Ishikawa (cell line): ENCODE data around the gene BIN1.

ENCODE experiments used
- CEBPB ChIP-seq: IDR thresholded peaks from 2 replicates; pipeline ENCODE4 v1.6.1; 2012
- CREB1 ChIP-seq: IDR thresholded peaks from 2 replicates; pipeline ENCODE4 v1.6.1; 2012; ENCODE audit warnings: low read depth
- EGR1 ChIP-seq: IDR thresholded peaks from 2 replicates; pipeline ENCODE4 v1.6.1; 2012
- EP300 ChIP-seq: IDR thresholded peaks from 2 replicates; pipeline ENCODE4 v1.6.1; 2012; ENCODE audit warnings: borderline replicate concordance
- FOXM1 ChIP-seq: IDR thresholded peaks from 2 replicates; pipeline ENCODE4 v1.6.1; 2012; ENCODE audit warnings: low read depth, borderline replicate concordance
- NFIC ChIP-seq: IDR thresholded peaks from 2 replicates; pipeline ENCODE4 v1.6.1; 2012
- RAD21 ChIP-seq: IDR thresholded peaks from 2 replicates; pipeline ENCODE4 v1.6.1; 2012; ENCODE audit warnings: low read depth
- TAF1 ChIP-seq: IDR thresholded peaks from 2 replicates; pipeline ENCODE4 v1.6.1; 2012; ENCODE audit warnings: low read depth, mild to moderate bottlenecking
- TCF12 ChIP-seq: IDR thresholded peaks from 2 replicates; pipeline ENCODE4 v1.6.1; 2012; ENCODE audit warnings: low read depth
- TEAD4 ChIP-seq: IDR thresholded peaks from 2 replicates; pipeline ENCODE4 v1.6.1; 2012
- YY1 ChIP-seq: IDR thresholded peaks from 2 replicates; pipeline ENCODE4 v1.6.1; 2012; ENCODE audit warnings: low read depth
- ZBTB7A ChIP-seq: IDR thresholded peaks from 2 replicates; pipeline ENCODE4 v1.6.1; 2012; ENCODE audit warnings: low read depth
- TF ChIP-seq, protein P1 (sequence below): IDR thresholded peaks from 2 replicates; pipeline ENCODE4 v1.6.1; 2012
- TF ChIP-seq, protein P2 (sequence below): IDR thresholded peaks from 2 replicates; pipeline ENCODE4 v1.6.1; 2012
- TF ChIP-seq, protein P3 (sequence below): IDR thresholded peaks from 2 replicates; pipeline ENCODE4 v1.6.1; 2012; ENCODE audit warnings: low read depth, mild to moderate bottlenecking

Gene BIN1

DNA sequence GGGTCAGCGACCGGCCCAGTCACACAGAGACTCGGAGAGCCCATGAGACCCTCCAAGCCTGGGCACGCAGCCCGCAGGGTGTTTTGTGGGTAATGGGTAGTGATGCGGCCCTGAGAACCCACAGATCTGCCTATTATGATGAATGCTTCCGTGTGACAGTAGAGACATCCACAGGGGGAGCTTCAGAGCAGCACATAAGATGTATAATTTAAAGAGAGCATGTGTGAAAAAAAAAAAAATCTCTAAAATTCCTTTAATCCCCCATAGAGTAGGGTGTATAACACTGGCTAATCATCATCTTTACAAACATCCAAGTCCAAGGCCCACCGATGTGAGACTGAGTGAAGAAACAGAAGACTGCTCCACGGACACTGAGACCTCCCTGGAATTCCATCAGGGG, 34.6 kb downstream of the BIN1 start:
- TF ChIP-seq EP300: no peak

DNA sequence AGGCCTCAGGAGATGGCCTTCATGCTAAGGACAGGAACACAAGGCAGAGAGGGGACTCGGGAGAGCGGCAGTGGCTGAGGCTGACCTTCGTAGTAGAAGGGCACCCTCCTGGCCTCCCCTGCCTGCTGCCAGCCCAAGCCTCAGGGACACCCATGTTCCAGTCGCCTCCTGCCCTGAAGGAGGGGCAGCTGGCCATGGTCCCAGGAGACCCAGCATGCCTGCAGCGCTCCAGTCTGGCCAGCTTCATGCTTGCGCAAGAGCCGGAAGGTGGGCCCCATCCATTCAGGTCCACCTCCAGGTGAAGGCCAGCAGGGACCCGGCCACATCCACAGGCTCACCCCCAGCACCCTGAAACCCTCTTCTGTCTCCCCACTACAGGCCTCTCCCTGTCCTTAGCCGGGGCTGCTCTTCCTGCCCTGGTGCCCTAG, 35.0 kb downstream of the BIN1 start:
- TF ChIP-seq CREB1 (no peak), CEBPB (peak; percentile 87), YY1 (no peak), ZBTB7A (no peak), FOXM1 (no peak)
- TF ChIP-seq, protein P1, sequence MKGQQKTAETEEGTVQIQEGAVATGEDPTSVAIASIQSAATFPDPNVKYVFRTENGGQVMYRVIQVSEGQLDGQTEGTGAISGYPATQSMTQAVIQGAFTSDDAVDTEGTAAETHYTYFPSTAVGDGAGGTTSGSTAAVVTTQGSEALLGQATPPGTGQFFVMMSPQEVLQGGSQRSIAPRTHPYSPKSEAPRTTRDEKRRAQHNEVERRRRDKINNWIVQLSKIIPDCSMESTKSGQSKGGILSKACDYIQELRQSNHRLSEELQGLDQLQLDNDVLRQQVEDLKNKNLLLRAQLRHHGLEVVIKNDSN: no peak

DNA sequence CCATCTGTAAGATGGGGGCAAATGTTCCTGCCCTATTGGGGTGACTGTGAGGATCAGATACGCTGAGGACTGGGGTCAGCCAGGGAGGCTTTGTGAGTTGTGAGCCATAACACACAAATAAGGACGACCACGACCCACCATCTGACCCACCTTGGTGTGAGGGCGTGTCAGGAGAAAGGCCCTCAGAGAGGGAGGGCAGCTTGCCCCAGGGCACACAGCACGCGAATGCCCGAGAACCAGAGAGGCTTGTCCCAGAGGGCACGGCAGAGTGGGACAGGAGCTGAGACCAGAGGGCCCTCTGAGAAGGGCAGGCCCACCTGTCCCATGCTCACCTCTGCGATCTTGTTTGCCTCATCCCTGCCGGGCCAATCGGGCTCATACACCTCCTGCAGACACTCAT, 36.7 kb downstream of the BIN1 start:
- TF ChIP-seq YY1: no peak
- TF ChIP-seq TAF1: no peak
- TF ChIP-seq TCF12: no peak
- no peak for TF ChIP-seq FOXM1
- TF ChIP-seq, protein P2, sequence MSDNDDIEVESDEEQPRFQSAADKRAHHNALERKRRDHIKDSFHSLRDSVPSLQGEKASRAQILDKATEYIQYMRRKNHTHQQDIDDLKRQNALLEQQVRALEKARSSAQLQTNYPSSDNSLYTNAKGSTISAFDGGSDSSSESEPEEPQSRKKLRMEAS: no peak
- TF ChIP-seq EGR1: no peak
- TF ChIP-seq NFIC: no peak
- no peak for TF ChIP-seq TEAD4
- TF ChIP-seq EP300: no peak
- TF ChIP-seq CREB1: no peak
- TF ChIP-seq ZBTB7A: no peak
- TF ChIP-seq CEBPB: no peak
- no peak for TF ChIP-seq RAD21
- TF ChIP-seq, protein P1: no peak
- TF ChIP-seq, protein P3, sequence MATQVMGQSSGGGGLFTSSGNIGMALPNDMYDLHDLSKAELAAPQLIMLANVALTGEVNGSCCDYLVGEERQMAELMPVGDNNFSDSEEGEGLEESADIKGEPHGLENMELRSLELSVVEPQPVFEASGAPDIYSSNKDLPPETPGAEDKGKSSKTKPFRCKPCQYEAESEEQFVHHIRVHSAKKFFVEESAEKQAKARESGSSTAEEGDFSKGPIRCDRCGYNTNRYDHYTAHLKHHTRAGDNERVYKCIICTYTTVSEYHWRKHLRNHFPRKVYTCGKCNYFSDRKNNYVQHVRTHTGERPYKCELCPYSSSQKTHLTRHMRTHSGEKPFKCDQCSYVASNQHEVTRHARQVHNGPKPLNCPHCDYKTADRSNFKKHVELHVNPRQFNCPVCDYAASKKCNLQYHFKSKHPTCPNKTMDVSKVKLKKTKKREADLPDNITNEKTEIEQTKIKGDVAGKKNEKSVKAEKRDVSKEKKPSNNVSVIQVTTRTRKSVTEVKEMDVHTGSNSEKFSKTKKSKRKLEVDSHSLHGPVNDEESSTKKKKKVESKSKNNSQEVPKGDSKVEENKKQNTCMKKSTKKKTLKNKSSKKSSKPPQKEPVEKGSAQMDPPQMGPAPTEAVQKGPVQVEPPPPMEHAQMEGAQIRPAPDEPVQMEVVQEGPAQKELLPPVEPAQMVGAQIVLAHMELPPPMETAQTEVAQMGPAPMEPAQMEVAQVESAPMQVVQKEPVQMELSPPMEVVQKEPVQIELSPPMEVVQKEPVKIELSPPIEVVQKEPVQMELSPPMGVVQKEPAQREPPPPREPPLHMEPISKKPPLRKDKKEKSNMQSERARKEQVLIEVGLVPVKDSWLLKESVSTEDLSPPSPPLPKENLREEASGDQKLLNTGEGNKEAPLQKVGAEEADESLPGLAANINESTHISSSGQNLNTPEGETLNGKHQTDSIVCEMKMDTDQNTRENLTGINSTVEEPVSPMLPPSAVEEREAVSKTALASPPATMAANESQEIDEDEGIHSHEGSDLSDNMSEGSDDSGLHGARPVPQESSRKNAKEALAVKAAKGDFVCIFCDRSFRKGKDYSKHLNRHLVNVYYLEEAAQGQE: no peak

DNA sequence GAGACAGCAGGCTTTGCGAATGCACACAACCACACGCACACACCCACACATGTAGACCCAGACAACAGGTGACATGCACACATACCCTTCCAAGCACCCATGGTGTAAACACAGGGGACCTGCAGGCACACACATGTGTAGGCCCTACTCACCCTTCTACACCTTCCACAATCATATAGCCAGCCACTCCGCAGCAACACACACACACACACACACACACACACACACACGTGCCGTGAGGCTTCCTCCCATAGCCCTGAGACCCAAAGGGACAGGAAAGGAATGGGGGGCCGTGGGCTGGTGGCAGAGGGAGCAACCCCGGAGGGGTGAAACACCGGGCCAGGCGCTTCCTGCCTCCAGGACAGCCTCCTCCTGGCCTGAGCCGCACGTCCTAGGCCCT, 37.4 kb downstream of the BIN1 start:
- TF ChIP-seq ZBTB7A (no peak), YY1 (no peak), FOXM1 (no peak), EP300 (no peak), NFIC (no peak), RAD21 (no peak), EGR1 (no peak), TAF1 (no peak), TCF12 (no peak)
- TF ChIP-seq, protein P2: no peak
- TF ChIP-seq, protein P1: no peak

DNA sequence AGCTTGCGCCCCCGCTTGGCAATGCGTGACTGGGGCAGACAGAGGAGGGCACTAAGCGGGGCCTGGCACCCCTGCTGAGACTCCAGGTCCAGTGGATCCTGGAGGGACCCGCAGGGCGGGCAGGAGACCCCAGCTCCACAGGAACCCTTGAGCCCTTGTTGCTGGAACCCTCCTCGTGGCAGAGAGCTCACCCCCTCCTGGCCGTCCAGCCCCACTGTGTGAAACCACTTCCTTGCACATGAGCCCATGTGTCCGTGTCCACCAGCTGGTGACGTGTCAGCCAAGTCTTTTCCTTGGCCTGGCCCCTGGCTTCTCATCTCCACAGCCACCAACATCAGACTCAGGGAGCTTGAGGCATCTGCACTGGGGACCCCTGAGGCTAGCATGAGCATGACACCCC, 38.0 kb downstream of the BIN1 start:
- TF ChIP-seq RAD21 (no peak), ZBTB7A (no peak), YY1 (no peak), EGR1 (no peak), NFIC (no peak), FOXM1 (no peak), EP300 (no peak), TAF1 (no peak), TEAD4 (no peak), CEBPB (no peak), CREB1 (no peak), TCF12 (no peak)
- TF ChIP-seq, protein P1: no peak
- TF ChIP-seq, protein P3: no peak
- TF ChIP-seq, protein P2: no peak

DNA sequence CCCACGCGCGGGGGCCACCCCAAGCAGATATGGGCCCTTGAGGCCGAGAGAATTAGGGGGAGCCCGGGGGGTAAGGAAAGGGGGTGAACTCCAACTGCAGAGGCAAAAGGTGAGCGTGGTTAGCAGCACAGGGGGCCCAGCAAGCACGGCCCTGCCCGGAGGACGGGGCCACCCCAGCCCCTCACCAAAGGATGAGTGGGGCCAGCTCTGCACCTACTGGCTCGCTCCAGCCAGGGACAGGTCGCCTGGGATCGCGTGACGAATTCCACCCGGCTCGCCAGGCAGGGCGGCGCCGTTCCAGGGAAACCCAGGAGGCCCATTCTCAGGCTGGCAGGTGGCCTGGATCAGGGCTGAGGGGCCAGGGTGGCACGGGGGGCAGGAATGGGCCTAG, 38.6 kb downstream of the BIN1 start:
- TF ChIP-seq, protein P3: no peak
- TF ChIP-seq EP300 (no peak), TAF1 (no peak), EGR1 (no peak), TCF12 (no peak), CREB1 (no peak), RAD21 (no peak), TEAD4 (no peak), NFIC (no peak)
- TF ChIP-seq, protein P2: no peak
